Measurements from ENCODE around the gene VGF.

The VGF gene

GRCh38 chr7:101164071-101164840, 1.1 kb downstream of the VGF start:
- no peak for DNase-seq

- DNase-seq = peak; percentile 39
Observed at GRCh38 chr7:101163279-101164070, 1.9 kb downstream of the VGF start.

- no peak for DNase-seq
Observed at GRCh38 chr7:101162551-101163278, 2.7 kb downstream of the VGF start.

GRCh38 chr7:101161692-101162471, 3.5 kb downstream of the VGF start:
- DNase-seq = no peak

DNA sequence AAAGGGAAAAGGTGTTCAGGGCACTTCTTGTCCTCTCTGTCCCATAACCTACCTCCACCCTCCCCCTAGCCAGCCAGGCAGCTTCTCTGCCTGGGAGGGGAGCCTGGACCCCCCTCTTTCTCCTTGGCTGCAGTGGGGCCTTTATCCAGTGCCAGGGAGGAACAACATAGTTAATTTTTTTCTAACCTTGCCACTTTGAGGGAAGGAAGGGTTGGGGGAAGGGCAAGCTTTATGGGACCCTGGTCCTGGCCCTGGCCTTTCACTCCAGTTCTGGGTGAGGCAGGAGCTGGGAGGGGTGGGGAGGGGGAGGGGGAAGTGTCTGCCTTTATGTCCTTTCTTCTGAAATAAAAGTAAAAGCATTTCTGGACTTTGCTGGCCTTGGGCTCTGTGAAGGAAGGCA, 4.5 kb downstream of the VGF start:
- DNase-seq = no peak

DNA sequence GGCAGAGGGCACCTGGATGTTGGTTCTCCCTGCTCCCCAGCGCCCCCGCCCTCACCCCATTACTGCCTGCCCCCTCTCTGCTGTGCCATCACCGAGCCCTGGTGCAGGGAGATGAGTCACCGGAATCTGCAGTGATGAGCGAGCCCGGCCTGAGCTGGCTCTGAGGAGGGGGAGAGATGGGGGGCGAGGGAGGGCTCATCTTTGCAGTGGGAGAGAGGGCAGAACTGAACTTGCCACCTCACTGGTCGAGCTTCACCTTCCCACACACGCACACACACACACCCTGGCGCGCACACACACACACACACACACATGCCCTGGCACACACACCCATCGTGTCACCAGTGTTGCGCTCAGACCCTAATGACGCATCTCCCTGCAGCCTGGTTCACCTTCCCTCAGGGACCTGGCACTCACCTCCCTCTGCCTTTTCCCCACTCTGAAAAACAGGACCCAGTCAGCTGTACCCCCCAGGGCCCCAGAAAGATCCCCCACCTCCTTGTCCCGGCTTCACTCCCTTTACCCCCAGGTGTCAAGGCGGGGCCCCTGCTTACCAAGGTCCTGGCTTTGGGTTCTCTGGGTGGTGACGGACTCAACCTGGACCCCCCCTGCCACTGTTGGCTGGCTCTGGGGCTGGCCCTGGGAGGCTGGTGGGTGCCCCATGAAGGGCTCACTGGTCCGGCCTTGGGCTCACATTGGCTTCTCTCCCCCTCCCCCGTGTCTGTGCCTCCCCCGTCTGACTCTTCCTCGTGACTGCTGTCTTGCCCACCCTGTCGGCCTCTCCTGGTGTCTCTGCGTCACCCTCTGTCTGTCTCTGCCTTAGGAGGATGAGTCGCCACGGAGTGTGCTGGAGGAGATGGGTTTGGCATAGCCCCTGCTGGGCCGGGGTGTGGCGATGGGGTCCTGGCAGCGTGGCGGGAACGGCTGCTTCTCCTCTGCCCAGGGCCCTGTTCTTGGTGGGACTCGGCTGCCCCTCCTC, 5.4 kb downstream of the VGF start:
- no peak for DNase-seq

DNA sequence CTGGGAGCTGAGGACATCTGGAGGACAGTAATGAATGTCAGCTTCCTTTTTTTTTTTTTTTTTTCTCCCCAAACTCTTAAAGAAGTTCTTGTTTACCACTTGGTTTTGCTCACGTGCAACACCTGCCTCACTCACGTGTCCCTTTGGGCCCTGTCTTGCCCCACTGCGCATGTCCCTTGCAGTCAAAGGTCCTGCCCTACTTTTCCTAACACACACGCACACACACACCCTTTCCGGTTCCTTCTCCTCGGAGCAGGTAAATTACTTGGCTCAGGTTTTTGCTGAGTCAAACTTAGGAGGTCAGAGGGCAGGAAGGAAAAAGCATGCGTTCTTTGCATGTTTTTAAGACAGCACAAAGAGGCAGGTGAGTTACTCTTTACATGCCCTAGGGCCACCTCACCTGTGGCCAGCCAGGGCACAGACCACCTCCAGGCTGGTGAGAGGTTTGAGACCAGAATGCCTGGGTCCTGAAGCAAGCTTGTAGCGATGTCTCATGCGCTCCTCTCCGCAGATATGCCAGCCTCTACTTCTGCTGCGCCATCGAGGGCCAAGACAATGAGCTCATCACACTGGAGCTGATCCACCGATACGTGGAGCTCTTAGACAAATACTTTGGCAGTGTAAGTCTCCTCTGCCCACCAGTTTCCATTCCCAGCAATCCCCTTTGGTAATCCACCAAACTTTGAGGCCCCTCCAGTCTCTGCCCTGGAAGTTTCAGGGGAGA, 8.3 kb downstream of the VGF start:
- no peak for DNase-seq

DNA sequence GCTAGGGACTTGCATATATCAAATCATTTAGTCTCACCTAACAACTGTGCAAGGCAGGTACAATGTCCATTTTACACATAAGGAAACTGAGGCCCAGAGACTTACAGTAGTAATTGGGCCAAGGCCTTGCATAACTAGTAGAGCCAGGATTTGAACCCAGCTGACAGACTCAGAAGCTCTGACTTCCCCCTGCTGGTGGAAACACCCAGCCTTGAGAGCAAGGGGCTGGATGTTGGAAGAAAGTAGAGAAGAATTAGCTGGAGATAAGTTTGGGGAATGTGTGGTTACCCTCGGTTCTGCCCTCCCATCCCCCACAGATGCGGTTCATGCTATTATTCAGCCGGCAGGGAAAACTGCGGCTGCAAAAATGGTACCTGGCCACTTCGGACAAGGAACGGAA, 9.1 kb downstream of the VGF start:
- DNase-seq = no peak

GRCh38 chr7:101155303-101155702, 10.1 kb downstream of the VGF start:
- no peak for DNase-seq

DNA sequence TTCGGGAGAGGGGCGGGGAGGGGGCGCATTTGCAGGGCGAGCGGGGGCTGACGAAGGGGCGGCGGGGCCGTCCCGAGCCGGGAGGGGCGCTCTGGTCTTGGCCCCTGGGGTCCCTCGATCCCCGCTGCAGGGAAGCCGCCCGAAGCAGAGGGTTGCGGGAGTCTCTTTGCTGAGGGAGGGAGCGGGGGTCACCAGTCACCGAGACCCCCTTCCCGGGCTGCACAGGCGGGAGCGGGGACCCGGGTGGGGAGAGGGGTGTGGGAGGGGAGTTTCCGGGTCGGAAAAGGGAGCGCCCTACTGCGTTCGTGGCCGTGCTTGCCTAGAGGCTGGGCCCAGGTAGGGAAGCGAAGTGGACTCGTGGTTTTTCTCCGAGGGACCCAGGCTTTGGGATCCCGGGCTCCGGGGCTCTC, 10.7 kb downstream of the VGF start:
- DNase-seq = no peak

DNA sequence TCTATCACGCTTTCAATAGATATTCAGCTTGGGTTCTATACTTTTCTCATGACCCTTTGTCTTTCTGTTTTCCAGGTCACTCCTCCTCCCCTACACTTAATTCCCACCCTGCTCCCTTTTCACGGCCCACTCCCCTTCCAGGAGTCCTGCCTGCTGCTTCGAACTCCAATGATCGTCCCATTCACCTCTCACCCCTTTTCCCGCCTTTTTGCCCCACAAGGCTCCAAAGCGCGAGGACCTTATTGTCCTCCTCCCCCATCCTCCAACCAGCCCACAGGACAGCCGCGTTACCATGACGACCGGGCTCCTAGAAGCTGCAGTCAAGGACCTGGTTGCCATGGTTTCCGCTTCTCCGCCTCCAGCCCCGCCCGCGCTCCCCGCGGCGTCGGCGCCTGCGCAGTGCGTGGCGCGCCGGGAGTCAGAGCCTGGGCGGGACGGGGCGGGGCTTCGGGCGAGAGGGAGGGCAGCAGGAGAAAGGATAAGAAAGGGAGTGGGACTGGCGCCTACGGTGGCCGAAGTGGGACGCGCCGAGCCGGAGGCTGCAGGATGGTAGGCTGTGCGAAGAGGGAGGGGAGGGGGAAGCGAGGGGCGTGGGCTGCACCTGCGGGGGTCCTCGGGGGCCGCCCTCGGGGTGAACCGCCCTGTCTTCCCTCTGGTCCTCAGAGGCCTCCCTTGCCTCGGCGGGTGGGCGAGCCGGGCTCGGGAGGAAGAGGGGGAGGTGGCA, 11.2 kb downstream of the VGF start, which contains the start of gene AP1S1:
Gene AP1S1, plus strand, starts transcription at position 508 of the 724 bp plus-strand sequence. Its CDS starts 39 bp downstream, at position 547.
- DNase-seq = peak; percentile 96

DNA sequence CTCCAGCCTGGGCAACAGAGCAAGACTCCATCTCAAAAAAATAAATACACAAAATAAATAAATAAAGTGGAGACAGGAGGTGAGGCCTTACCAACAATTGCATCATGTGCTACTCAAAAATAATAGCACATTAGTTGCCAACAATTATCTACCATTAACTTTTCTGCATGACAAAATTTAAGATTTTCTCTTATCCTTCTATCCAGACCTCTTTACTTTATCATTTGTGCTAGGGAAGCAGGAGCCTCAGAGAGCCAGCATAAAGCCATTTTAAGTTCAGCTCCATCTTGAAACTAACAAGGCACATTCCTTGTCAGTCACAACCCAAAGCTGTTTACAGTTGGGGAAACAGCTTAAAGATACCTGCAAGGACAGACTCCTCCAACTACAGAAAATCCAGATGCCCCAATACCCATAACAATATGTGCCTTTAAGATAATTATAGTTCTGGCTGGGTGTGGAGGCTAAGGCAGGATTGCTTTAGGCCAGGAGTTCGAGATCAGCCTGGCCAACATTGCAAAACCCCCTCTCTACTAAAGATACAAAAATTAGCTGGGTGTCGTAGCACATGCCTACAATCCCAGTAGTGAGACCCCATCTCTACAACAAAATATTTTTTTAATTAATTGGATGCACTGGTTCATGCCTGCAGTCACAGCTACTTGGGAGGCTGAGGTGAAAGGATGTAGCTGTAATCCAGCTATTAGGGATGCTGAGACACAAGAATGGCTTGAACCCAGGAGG, 13.3 kb downstream of the VGF start:
- no peak for DNase-seq

GRCh38 chr7:101140746-101141382, 24.5 kb downstream of the VGF start:
- DNase-seq = no peak

DNA sequence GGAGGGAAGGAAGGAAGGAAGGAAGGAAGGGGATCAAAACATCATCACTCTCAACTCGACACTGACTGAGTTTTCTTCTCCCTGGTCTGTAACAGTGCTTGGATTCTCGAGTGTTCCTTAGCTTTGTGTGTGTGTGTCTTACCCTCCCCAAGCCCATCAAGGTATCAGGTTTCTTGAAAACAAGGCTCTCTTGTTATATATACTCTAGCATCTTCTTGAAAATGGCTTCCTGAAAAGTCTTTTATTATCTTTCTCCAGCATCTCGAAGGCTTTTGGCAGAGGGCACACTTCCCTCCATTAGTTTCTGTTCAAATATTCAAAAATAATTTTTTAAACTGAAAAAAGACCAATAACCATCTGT, 25.1 kb downstream of the VGF start:
- DNase-seq = no peak

DNA sequence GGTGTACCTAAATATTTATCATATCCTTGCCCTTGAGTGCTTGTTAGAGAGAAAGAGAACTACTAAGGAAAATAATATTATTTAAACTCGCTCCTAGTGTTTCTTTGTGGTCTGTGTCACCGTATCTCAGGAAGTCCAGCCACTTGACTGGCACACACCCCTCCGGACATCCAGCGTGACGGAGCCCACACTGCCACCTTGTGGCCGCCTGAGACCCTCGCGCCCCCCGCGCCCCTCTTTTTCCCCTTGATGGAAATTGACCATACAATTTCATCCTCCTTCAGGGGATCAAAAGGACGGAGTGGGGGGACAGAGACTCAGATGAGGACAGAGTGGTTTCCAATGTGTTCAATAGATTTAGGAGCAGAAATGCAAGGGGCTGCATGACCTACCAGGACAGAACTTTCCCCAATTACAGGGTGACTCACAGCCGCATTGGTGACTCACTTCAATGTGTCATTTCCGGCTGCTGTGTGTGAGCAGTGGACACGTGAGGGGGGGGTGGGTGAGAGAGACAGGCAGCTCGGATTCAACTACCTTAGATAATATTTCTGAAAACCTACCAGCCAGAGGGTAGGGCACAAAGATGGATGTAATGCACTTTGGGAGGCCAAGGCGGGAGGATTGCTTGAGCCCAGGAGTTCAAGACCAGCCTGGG, 27.0 kb downstream of the VGF start:
- DNase-seq = peak; percentile 82

GRCh38 chr7:101137651-101138212, 27.6 kb downstream of the VGF start:
- DNase-seq = no peak

DNA sequence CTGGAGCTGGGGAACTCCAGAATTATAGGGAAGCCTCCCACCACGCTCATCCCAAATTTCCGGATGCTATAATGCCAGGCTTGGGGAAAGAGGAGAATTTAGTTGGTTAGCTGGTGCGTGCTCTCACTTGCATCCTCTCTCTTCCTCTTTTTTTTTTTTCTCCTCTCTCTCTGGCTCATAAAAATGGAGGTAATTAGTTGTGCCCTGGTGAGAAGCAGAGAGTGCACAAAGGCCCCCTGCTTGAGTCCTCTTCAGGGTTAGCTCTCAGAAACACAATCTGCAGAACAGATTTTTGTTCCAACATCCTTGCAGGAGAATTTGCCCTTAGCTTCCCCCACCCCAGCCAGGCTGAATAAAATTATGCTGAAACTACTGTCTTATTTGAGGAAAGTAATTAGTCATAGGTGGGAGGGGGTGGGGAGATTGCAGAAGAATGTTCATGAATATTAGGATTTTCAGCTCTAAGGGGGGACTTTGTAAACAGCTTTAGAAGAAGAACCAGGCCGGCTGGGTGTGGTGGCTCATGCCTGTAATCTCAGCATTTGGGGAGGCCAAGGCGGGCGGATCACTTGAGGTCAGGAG, 30.9 kb downstream of the VGF start:
- DNase-seq = no peak
